Neuronal stem cell (in vitro differentiated cells): ENCODE measurements around the gene SH2D5.

Experiments
- DNase-seq: peaks from one replicate; pipeline ENCODE4 v3.0.0-alpha.2; 2013; ENCODE audit warnings: low spot score
- H2AFZ ChIP-seq: one replicate; pipeline ENCODE4 v1.6.1; 2013; ENCODE audit warnings: mild to moderate bottlenecking, low read length, inconsistent platforms
- H2AK5ac ChIP-seq: 2 replicates; pipeline ENCODE4 v1.6.1; 2013; ENCODE audit warnings: low read depth, mild to moderate bottlenecking, inconsistent platforms, low read length, moderate library complexity, mixed read lengths
- H2BK120ac ChIP-seq: 2 replicates; pipeline ENCODE4 v1.6.1; 2013; ENCODE audit warnings: low read depth, mild to moderate bottlenecking, inconsistent platforms, low read length, moderate library complexity, mixed read lengths
- H2BK12ac ChIP-seq: one replicate; pipeline ENCODE4 v1.6.1; 2013; ENCODE audit warnings: low read length, inconsistent platforms
- H2BK15ac ChIP-seq: 2 replicates; pipeline ENCODE4 v1.6.1; 2013; ENCODE audit warnings: mild to moderate bottlenecking, low read length, inconsistent platforms, mixed read lengths
- H2BK5ac ChIP-seq: one replicate; pipeline ENCODE4 v1.6.1; 2013; ENCODE audit warnings: inconsistent platforms, mild to moderate bottlenecking, low read length, moderate library complexity
- H3K14ac ChIP-seq: one replicate; pipeline ENCODE4 v1.6.1; 2013; ENCODE audit warnings: low read length, inconsistent platforms
- H3K18ac ChIP-seq: 2 replicates; pipeline ENCODE4 v1.6.1; 2013; ENCODE audit warnings: low read length, inconsistent platforms
- H3K23ac ChIP-seq: 2 replicates; pipeline ENCODE4 v1.6.1; 2013; ENCODE audit warnings: low read depth, mild to moderate bottlenecking, mixed read lengths, low read length, inconsistent platforms; ENCODE audit not compliant: poor library complexity
- H3K27ac ChIP-seq: replicated peaks from 3 replicates; pipeline ENCODE4 v1.5.1; 2013; ENCODE audit warnings: low read length, inconsistent platforms
- H3K27me3 ChIP-seq, 3 experiments: 2 replicates each; pipeline ENCODE4 v1.6.1; 2013; ENCODE audit warnings: low read length in 3 of 3, mild to moderate bottlenecking in 2 of 3, inconsistent platforms in 1 of 3, low read depth in 1 of 3, mixed read lengths in 1 of 3, moderate library complexity in 1 of 3; ENCODE audit not compliant: control insufficient read depth in 3 of 3, insufficient read depth in 3 of 3
- H3K36me3 ChIP-seq, 2 donors: replicated peaks in 1 of 2; 2 replicates each; pipeline ENCODE4 v1.6.1; 2013; ENCODE audit warnings: low read length in 2 of 2; ENCODE audit not compliant: control insufficient read depth in 2 of 2, insufficient read depth in 2 of 2
- H3K4ac ChIP-seq: 2 replicates; pipeline ENCODE4 v1.6.1; 2013; ENCODE audit warnings: inconsistent platforms, mild to moderate bottlenecking, low read length, moderate library complexity
- H3K4me1 ChIP-seq, 2 donors: 1 replicate in 1 of 2; 2 replicates in 1 of 2; pipeline ENCODE4 v1.6.1; 2013; ENCODE audit warnings: low read length in 2 of 2, low read depth in 1 of 2; ENCODE audit not compliant: control insufficient read depth in 2 of 2, insufficient read depth in 1 of 2
- H3K4me2 ChIP-seq: one replicate; pipeline ENCODE4 v1.6.1; 2013; ENCODE audit warnings: mild to moderate bottlenecking, low read length, inconsistent platforms; ENCODE audit not compliant: insufficient read depth, poor library complexity, severe bottlenecking
- H3K4me3 ChIP-seq, 2 donors: 2 replicates each; pipeline ENCODE4 v1.5.1; 2013; ENCODE audit warnings: low read length in 2 of 2, mild to moderate bottlenecking in 2 of 2, inconsistent platforms in 1 of 2, moderate library complexity in 1 of 2
- H3K79me1 ChIP-seq: one replicate; pipeline ENCODE4 v1.6.1; 2013; ENCODE audit warnings: low read depth, mild to moderate bottlenecking, inconsistent platforms, low read length, moderate library complexity
- H3K9ac ChIP-seq: one replicate; pipeline ENCODE4 v1.6.1; 2013; ENCODE audit warnings: mild to moderate bottlenecking, low read depth, low read length, inconsistent platforms; ENCODE audit not compliant: poor library complexity
- H3K9me3 ChIP-seq, 2 donors: replicated peaks in 1 of 2; 2 replicates each; pipeline versions ENCODE3 to v1.6.1; 2013; ENCODE audit warnings: low read length in 2 of 2, mild to moderate bottlenecking in 2 of 2, inconsistent platforms in 1 of 2, low read depth in 1 of 2, mixed read lengths in 1 of 2, moderate library complexity in 1 of 2; ENCODE audit not compliant: control insufficient read depth in 2 of 2, insufficient read depth in 1 of 2
- H4K8ac ChIP-seq: one replicate; pipeline ENCODE4 v1.6.1; 2013; ENCODE audit warnings: low read depth, mild to moderate bottlenecking, inconsistent platforms, low read length, moderate library complexity
- H4K91ac ChIP-seq: one replicate; pipeline ENCODE4 v1.6.1; 2013; ENCODE audit warnings: low read length, low read depth, mild to moderate bottlenecking, inconsistent platforms; ENCODE audit not compliant: poor library complexity
- WGBS, 2 donors: extraction: QIAGEN DNeasy Blood & Tissue Kit; methylation state at CpG; one replicate each; pipeline ENCODE4 v1.1.7; 2013; ENCODE audit warnings: missing lambda C conversion rate in 2 of 2, mixed read lengths in 1 of 2; ENCODE audit not compliant: insufficient read length in 2 of 2, insufficient replicate concordance in 1 of 2; ENCODE audit errors: extremely low coverage in 2 of 2; 5-methylcytosine and 5-hydroxymethylcytosine counted together

Gene SH2D5

GRCh38 chr1:20702416-20702815 lies 30.1 kb downstream of the SH2D5 start:
- H3K4ac ChIP-seq = no peak overlapping the region
- peaks cover 0 to 2% of the 10 kb centered on the region in 2 donors for H3K36me3 ChIP-seq
- H3K79me1 ChIP-seq = no peaks in the 10 kb centered on the region
- no peak overlapping the region for H3K14ac ChIP-seq
- DNase-seq = no peak
- H4K8ac ChIP-seq = no peak overlapping the region
- no peak overlapping the region for H3K4me2 ChIP-seq
- no peaks in the 10 kb centered on the region for H3K27me3 ChIP-seq
- H2AK5ac ChIP-seq = no peak overlapping the region
- H2AFZ ChIP-seq = no peak overlapping the region
- no peak overlapping the region for H3K9ac ChIP-seq
- H2BK5ac ChIP-seq = no peak overlapping the region
- no peak overlapping the region for H4K91ac ChIP-seq
- H3K9me3 ChIP-seq = no peaks in the 10 kb centered on the region
- H3K4me3 ChIP-seq = no peak overlapping the region
- peak overlapping the region; percentile 27 for H3K18ac ChIP-seq
- no peak overlapping the region for H2BK15ac ChIP-seq
- H3K23ac ChIP-seq = peak overlapping the region; percentile 4
- WGBS, 2 donors = no CpG with 5 or more reads among the region's 1 CpG
- peaks cover 6 to 9% of the 10 kb centered on the region in 2 donors for H3K4me1 ChIP-seq
- no peak overlapping the region for H2BK120ac ChIP-seq
- H3K27ac ChIP-seq = no peak overlapping the region
- H2BK12ac ChIP-seq = no peak overlapping the region

GRCh38 chr1:20701847-20702246 lies 30.7 kb downstream of the SH2D5 start:
- Histone ChIP-seq H3K27ac (no peak overlapping the region), H3K4me1 (peaks cover 8 to 12% of the 10 kb centered on the region in 2 donors), H2AFZ (no peak overlapping the region), H2BK120ac (no peak overlapping the region), H3K23ac (no peak overlapping the region), H3K18ac (no peak overlapping the region), H2BK15ac (no peak overlapping the region), H4K8ac (no peak overlapping the region), H2BK5ac (no peak overlapping the region), H3K14ac (no peak overlapping the region), H3K4ac (no peak overlapping the region), H3K79me1 (no peaks in the 10 kb centered on the region), H3K9ac (no peak overlapping the region), H3K4me2 (no peak overlapping the region), H3K9me3 (no peaks in the 10 kb centered on the region), H2BK12ac (no peak overlapping the region), H3K4me3 (no peak overlapping the region), H3K27me3 (no peaks in the 10 kb centered on the region), H4K91ac (no peak overlapping the region), H2AK5ac (no peak overlapping the region), H3K36me3 (peaks cover 0 to under 1% of the 10 kb centered on the region in 2 donors)
- WGBS, 2 donors = no CpG with 5 or more reads among the region's 5 CpGs
- DNase-seq = no peak

- H3K27me3 ChIP-seq = no peaks in the 10 kb centered on the region
- peak overlapping the region; percentile 82 for H2AK5ac ChIP-seq
- no CpG with 5 or more reads among the region's 9 CpGs for WGBS, 2 donors
- no peak overlapping the region for H2BK5ac ChIP-seq
- H3K4me1 ChIP-seq = peaks cover 8 to 12% of the 10 kb centered on the region in 2 donors
- no peaks in the 10 kb centered on the region for H3K79me1 ChIP-seq
- H3K36me3 ChIP-seq = no peaks in the 10 kb centered on the region
- H2BK12ac ChIP-seq = peak overlapping the region; percentile 95
- DNase-seq = no peak
- no peak overlapping the region for H2BK120ac ChIP-seq
- peak overlapping the region; percentile 37 for H3K9ac ChIP-seq
- no peak overlapping the region for H3K4me3 ChIP-seq
- H2AFZ ChIP-seq = no peak overlapping the region
- no peak overlapping the region for H3K18ac ChIP-seq
- no peak overlapping the region for H3K27ac ChIP-seq
- no peak overlapping the region for H3K4ac ChIP-seq
- H2BK15ac ChIP-seq = no peak overlapping the region
- H3K4me2 ChIP-seq = no peak overlapping the region
- H4K91ac ChIP-seq = no peak overlapping the region
- H3K14ac ChIP-seq = no peak overlapping the region
- H4K8ac ChIP-seq = no peak overlapping the region
- no peaks in the 10 kb centered on the region for H3K9me3 ChIP-seq
- peak overlapping the region; percentile 35 for H3K23ac ChIP-seq
These were observed 31.1 kb downstream of the SH2D5 start for GRCh38 chr1:20701446-20701845.

- Histone ChIP-seq H2BK5ac (no peak overlapping the region), H3K79me1 (no peaks in the 10 kb centered on the region)
These were observed 31.8 kb downstream of the SH2D5 start for GRCh38 chr1:20700636-20701215.

More at GRCh38 chr1:20700636-20701215, 31.8 kb downstream of the SH2D5 start:
- no peak overlapping the region for H3K14ac ChIP-seq
- H3K27ac ChIP-seq = no peak overlapping the region
- H3K4me1 ChIP-seq = peaks cover 9 to 14% of the 10 kb centered on the region in 2 donors
- no peak overlapping the region for H3K9ac ChIP-seq
- H3K4ac ChIP-seq = no peak overlapping the region
- no peaks in the 10 kb centered on the region for H3K36me3 ChIP-seq
- H4K8ac ChIP-seq = no peak overlapping the region
- H3K4me2 ChIP-seq = no peak overlapping the region
- no peaks in the 10 kb centered on the region for H3K9me3 ChIP-seq
- DNase-seq = no peak
- no peak overlapping the region for H2BK15ac ChIP-seq
- H2AK5ac ChIP-seq = no peak overlapping the region
- no peak overlapping the region for H3K18ac ChIP-seq
- no peak overlapping the region for H3K23ac ChIP-seq
- no peak overlapping the region for H4K91ac ChIP-seq
- H3K4me3 ChIP-seq = no peak overlapping the region
- no peak overlapping the region for H2BK12ac ChIP-seq
- no CpG with 5 or more reads among the region's 17 CpGs for WGBS, 2 donors
- no peak overlapping the region for H2AFZ ChIP-seq
- no peaks in the 10 kb centered on the region for H3K27me3 ChIP-seq
- H2BK120ac ChIP-seq = no peak overlapping the region
